Hepatocyte (in vitro differentiated cells): ENCODE measurements around the gene IFFO2. TPM values are rescaled to one million over a fixed set of nuclear protein-coding genes. Genes with fewer than 3 reads are reported as not detected.

Experiments used
- DNase-seq: peaks from one replicate; pipeline ENCODE4 v3.0.0-alpha.2; 2016; ENCODE audit warnings: low spot score
- H2AFZ ChIP-seq: fragments of 200-600 bp; sonication (generic); 2 replicates; pipeline ENCODE4 v1.6.0; 2016; ENCODE audit warnings: antibody characterized with exemption, mild to moderate bottlenecking
- H3K27ac ChIP-seq: fragments of 200-600 bp; sonication (generic); 2 replicates; pipeline ENCODE4 v1.5.1; 2016; ENCODE audit warnings: mild to moderate bottlenecking
- H3K27me3 ChIP-seq: fragments of 200-600 bp; sonication (generic); 2 replicates; pipeline ENCODE4 v1.6.1; 2016
- H3K36me3 ChIP-seq: fragments of 200-600 bp; sonication (generic); replicated peaks from 2 replicates; pipeline ENCODE4 v1.5.1; 2016; ENCODE audit warnings: low read depth; ENCODE audit not compliant: insufficient read depth
- H3K4me1 ChIP-seq: fragments of 200-600 bp; sonication (generic); 2 replicates; pipeline ENCODE4 v1.5.1; 2016; ENCODE audit warnings: mild to moderate bottlenecking, moderate library complexity; ENCODE audit not compliant: insufficient read depth
- H3K4me2 ChIP-seq: fragments of 200-600 bp; sonication (generic); 2 replicates; pipeline ENCODE4 v1.6.0; 2016
- H3K4me3 ChIP-seq: fragments of 200-600 bp; sonication (generic); 2 replicates; pipeline ENCODE4 v1.5.1; 2016; ENCODE audit warnings: mild to moderate bottlenecking
- H3K79me2 ChIP-seq: fragments of 200-600 bp; sonication (generic); 2 replicates; pipeline ENCODE4 v1.6.0; 2017; ENCODE audit warnings: mild to moderate bottlenecking
- H3K9me2 ChIP-seq: fragments of 200-600 bp; sonication (generic); replicated peaks from 2 replicates; pipeline ENCODE4 v1.6.0; 2017; ENCODE audit warnings: mild to moderate bottlenecking; ENCODE audit not compliant: insufficient read depth
- H3K9me3 ChIP-seq: fragments of 200-600 bp; sonication (generic); 2 replicates; pipeline ENCODE4 v1.5.1; 2016; ENCODE audit warnings: low read depth, mild to moderate bottlenecking
- H4K20me1 ChIP-seq: fragments of 200-600 bp; sonication (generic); 2 replicates; pipeline ENCODE4 v1.6.0; 2016; ENCODE audit warnings: mild to moderate bottlenecking; ENCODE audit not compliant: insufficient read depth, poor library complexity, severe bottlenecking
- CTCF ChIP-seq: fragments of 200-600 bp; sonication (generic); IDR thresholded peaks from 2 replicates; pipeline ENCODE4 v1.5.1; 2016; ENCODE audit warnings: antibody characterized with exemption, mild to moderate bottlenecking; ENCODE audit not compliant: poor library complexity
- EZH2 ChIP-seq: fragments of 200-600 bp; sonication (generic); IDR thresholded peaks from 2 replicates; pipeline ENCODE4 v1.6.1; 2016; ENCODE audit warnings: antibody characterized with exemption, mild to moderate bottlenecking, borderline replicate concordance
- EZH2phosphoT487 ChIP-seq: fragments of 200-600 bp; sonication (generic); IDR thresholded peaks from one replicate; pipeline ENCODE4 v1.6.1; 2018; ENCODE audit warnings: antibody characterized with exemption, mild to moderate bottlenecking, low read depth, moderate library complexity; ENCODE audit not compliant: unreplicated experiment, severe bottlenecking
- WGBS: methylation state at CpG from one replicate; pipeline ENCODE4 v1.1.6; 2016; ENCODE audit warnings: low lambda C conversion rate; ENCODE audit errors: missing lambda C conversion rate; 5-methylcytosine and 5-hydroxymethylcytosine counted together
- polyA plus RNA-seq: library from polyadenylated mRNA; unstranded; fragments of >200 nt; fragmentation: Nextera tagmentation; extraction: Ambion mirVana; gene quantifications from 2 replicates; pipeline ENCODE4 v1.2.1, GENCODE V29; 2016
- total RNA-seq: library from RNA; depleted of rRNA; stranded (reverse); fragments of >200 nt; gene quantifications from 2 replicates; pipeline ENCODE4 v1.2.3, GENCODE V29; 2014

The IFFO2 gene
- total and polyA plus RNA-seq, 2 experiments from 2014 or later: 0.85 to 7.2 TPM

- H3K4me2 ChIP-seq: no peak overlapping the region
- no peaks in the 10 kb centered on the region for H3K36me3 ChIP-seq
- no peak for DNase-seq
- no peaks in the 10 kb centered on the region for H3K79me2 ChIP-seq
- no peaks in the 10 kb centered on the region for H3K9me3 ChIP-seq
- no peak overlapping the region for H3K27ac ChIP-seq
- no peaks in the 10 kb centered on the region for H3K9me2 ChIP-seq
- H3K4me3 ChIP-seq: no peak overlapping the region
- H3K27me3 ChIP-seq: peaks cover 11% of the 10 kb centered on the region
- H2AFZ ChIP-seq: no peak overlapping the region
- no peak for TF ChIP-seq EZH2
- no peak for TF ChIP-seq CTCF
- peaks cover 7% of the 10 kb centered on the region for H3K4me1 ChIP-seq
- 75% methylated on average over 9 of the region's 9 CpGs for WGBS
- H4K20me1 ChIP-seq: no peaks in the 10 kb centered on the region
Observed at GRCh38 chr1:18962121-18962721, 5.7 kb upstream of the IFFO2 start.

- TF ChIP-seq EZH2 (no peak), CTCF (no peak), EZH2phosphoT487 (no peak)
- no peak for DNase-seq
- no peaks in the 10 kb centered on the region for H3K9me2 ChIP-seq
- H3K79me2 ChIP-seq: no peaks in the 10 kb centered on the region
- H4K20me1 ChIP-seq: no peaks in the 10 kb centered on the region
- no peak overlapping the region for H3K27ac ChIP-seq
- H3K36me3 ChIP-seq: no peaks in the 10 kb centered on the region
- H3K4me2 ChIP-seq: no peak overlapping the region
- H3K27me3 ChIP-seq: peaks cover 11% of the 10 kb centered on the region
- 92% methylated on average over 3 of the region's 3 CpGs for WGBS
- no peak overlapping the region for H3K4me3 ChIP-seq
- no peaks in the 10 kb centered on the region for H3K9me3 ChIP-seq
- H3K4me1 ChIP-seq: peaks cover 7% of the 10 kb centered on the region
- no peak overlapping the region for H2AFZ ChIP-seq
Observed at GRCh38 chr1:18960821-18961220, 4.3 kb upstream of the IFFO2 start.

- no peak overlapping the region for H3K27ac ChIP-seq
- no peaks in the 10 kb centered on the region for H4K20me1 ChIP-seq
- H2AFZ ChIP-seq: no peak overlapping the region
- H3K9me3 ChIP-seq: no peaks in the 10 kb centered on the region
- 95% methylated on average over 4 of the region's 4 CpGs for WGBS
- H3K4me3 ChIP-seq: no peak overlapping the region
- no peak for DNase-seq
- no peaks in the 10 kb centered on the region for H3K36me3 ChIP-seq
- H3K27me3 ChIP-seq: peaks cover 11% of the 10 kb centered on the region
- TF ChIP-seq CTCF (no peak), EZH2 (no peak), EZH2phosphoT487 (no peak)
- H3K4me1 ChIP-seq: peaks cover 8% of the 10 kb centered on the region
- H3K9me2 ChIP-seq: no peaks in the 10 kb centered on the region
- H3K79me2 ChIP-seq: peaks cover under 1% of the 10 kb centered on the region
- no peak overlapping the region for H3K4me2 ChIP-seq
Observed at GRCh38 chr1:18960409-18960808, 3.9 kb upstream of the IFFO2 start.

GRCh38 chr1:18959591-18959990 is 3.1 kb upstream of the IFFO2 start:
- Histone ChIP-seq H3K4me3 (no peak overlapping the region), H3K4me1 (peaks cover 16% of the 10 kb centered on the region), H3K9me2 (no peaks in the 10 kb centered on the region), H4K20me1 (no peaks in the 10 kb centered on the region), H3K27me3 (peaks cover 11% of the 10 kb centered on the region), H2AFZ (no peak overlapping the region), H3K36me3 (no peaks in the 10 kb centered on the region), H3K4me2 (no peak overlapping the region), H3K79me2 (peaks cover 9% of the 10 kb centered on the region), H3K9me3 (no peaks in the 10 kb centered on the region), H3K27ac (no peak overlapping the region)
- DNase-seq: no peak
- no peak for TF ChIP-seq EZH2phosphoT487
- TF ChIP-seq CTCF: no peak
- no peak for TF ChIP-seq EZH2
- WGBS: 84% methylated on average over 4 of the region's 4 CpGs
